H1 (cell line): ENCODE data around the gene LCOR.

Source experiments
- EP300 ChIP-seq, 2 experiments: IDR thresholded peaks; 1 replicate in 1 of 2; 2 replicates in 1 of 2; pipeline ENCODE4 v1.6.1; 2011 to 2012; ENCODE audit warnings: low read depth in 2 of 2, low read length in 2 of 2, mild to moderate bottlenecking in 2 of 2, borderline replicate concordance in 1 of 2, inconsistent platforms in 1 of 2, moderate library complexity in 1 of 2
- PHF8 ChIP-seq: fragments of 200-600 bp; sonication (generic); conservative IDR thresholded peaks from 2 replicates; pipeline ENCODE4 v1.7.1; 2012; ENCODE audit warnings: low read depth, mild to moderate bottlenecking, inconsistent platforms, low read length, moderate library complexity
- RAD21 ChIP-seq, 2 experiments: IDR thresholded peaks in 1 of 2; conservative IDR thresholded peaks in 1 of 2; 2 replicates each; pipeline ENCODE4 v1.6.1; 2011; ENCODE audit warnings: low read depth in 2 of 2, low read length in 2 of 2, improper control_type of control experiment in 1 of 2, inconsistent platforms in 1 of 2, mild to moderate bottlenecking in 1 of 2, moderate library complexity in 1 of 2
- SP1 ChIP-seq: IDR thresholded peaks from 2 replicates; pipeline ENCODE4 v1.6.1; 2011; ENCODE audit warnings: low read depth, low read length

DNA sequence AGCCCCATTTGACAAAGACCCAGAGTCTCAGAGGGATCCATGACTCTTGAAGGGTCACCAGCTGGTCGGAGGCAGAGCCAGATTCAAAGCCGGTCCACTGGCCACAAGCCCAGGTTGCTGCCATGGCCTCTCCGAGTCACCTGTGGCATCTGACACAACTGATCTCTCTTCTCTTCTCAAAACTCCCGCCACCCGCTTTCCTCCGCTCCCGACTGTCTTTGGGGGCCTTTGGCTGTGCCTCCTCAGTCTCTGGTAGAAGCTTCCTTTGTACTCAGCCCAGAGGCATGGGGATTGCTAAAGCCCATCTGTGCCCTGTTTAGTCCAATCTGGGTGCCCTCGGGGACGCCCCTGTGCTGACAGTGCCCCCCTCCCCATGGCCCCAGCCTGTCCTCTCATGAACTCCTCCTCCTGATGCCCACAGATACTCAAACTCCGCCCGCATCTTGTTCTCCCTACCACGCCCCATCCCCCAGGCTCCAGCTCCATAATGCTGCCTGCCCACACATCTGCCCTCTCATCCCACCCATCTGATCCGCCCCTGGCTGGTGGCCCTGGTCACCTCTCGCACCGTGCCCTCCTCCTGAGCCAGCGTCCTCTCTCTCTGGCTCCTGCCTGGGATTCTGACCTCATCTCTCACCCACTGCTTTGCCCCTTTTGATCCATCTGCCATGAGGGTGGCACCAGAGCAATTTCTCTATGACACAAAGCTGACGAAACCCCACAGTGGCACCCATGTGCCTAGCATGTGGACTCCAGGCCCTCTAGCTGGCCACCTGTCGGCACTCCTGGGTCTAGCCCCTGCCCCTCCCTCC, 203.1 kb downstream of the LCOR start:
- TF ChIP-seq PHF8 (no peak), RAD21 (IDR thresholded peaks at IDR 0.05 in 1 of 2, conservative IDR thresholded peaks at IDR 0.05 in 1 of 2; ENCODE audit: low read depth in 2 of 2, low read length in 2 of 2) (no peak), EP300 (IDR thresholded peaks at IDR 0.05; ENCODE audit: borderline replicate concordance in 1 of 2, low read depth in 2 of 2, low read length in 2 of 2) (no peak), SP1 (no peak)
